A549 (cell line): ENCODE measurements around the gene VSTM2B. TPM values are rescaled to one million over a fixed set of nuclear protein-coding genes. Genes with fewer than 3 reads are reported as not detected.

Experiments
- ATAC-seq, 2 experiments: fragments of 200-7000 bp in 1 of 2; fragments of >200 bp in 1 of 2; cut with Nextera tagmentation in 1 of 2; cut with Tn5 transposase in 1 of 2; 3 replicates each; pipeline versions ENCODE4 v1.8.0 to v1.9.1; 2018 to 2020; ENCODE audit warnings: mild to moderate bottlenecking in 1 of 2, moderate library complexity in 1 of 2
- CTCF ChIA-PET: fragments of 300-600 bp; sonication (Branson Sonifier 250); formaldehyde crosslinking; extraction: SDS; loops from one replicate; lab custom pipeline; 2021; ENCODE audit warnings: antibody characterized with exemption, inconsistent platforms; lab: Yijun Ruan, JAX
- POLR2A ChIA-PET: fragments of 350-600 bp; formaldehyde crosslinking; extraction: SDS; loops from one replicate; lab custom pipeline; 2021; ENCODE audit warnings: antibody characterized with exemption, inconsistent platforms; lab: Yijun Ruan, JAX
- DNase-seq, 2 experiments: peaks; one replicate each; pipeline versions ENCODE4 v3.0.0 to v3.0.0-alpha.2; 2011 to 2016; ENCODE audit warnings: low read depth in 1 of 2, low spot score in 1 of 2
- FAIRE-seq: peaks from 2 replicates; lab custom pipeline; 2011; peaks lifted over from hg19 to GRCh38; lab: Jason Lieb, UNC
- H3K27ac ChIP-seq, 2 experiments: fragments of >200 bp; sonication (Bioruptor Twin); formaldehyde crosslinking; 3 replicates each; pipeline ENCODE4 v1.5.1; 2016 to 2017
- H3K4me1 ChIP-seq: fragments of >200 bp; sonication (Bioruptor Twin); formaldehyde crosslinking; 3 replicates; pipeline ENCODE4 v1.6.1; 2016
- H3K4me2 ChIP-seq: fragments of >200 bp; sonication (Bioruptor Twin); formaldehyde crosslinking; 3 replicates; pipeline ENCODE4 v1.6.1; 2016
- H3K4me3 ChIP-seq: fragments of >200 bp; sonication (Bioruptor Twin); formaldehyde crosslinking; 3 replicates; pipeline ENCODE4 v1.5.1; 2016
- H3K9me3 ChIP-seq: fragments of >200 bp; sonication (Bioruptor Twin); formaldehyde crosslinking; 3 replicates; pipeline ENCODE4 v1.6.1; 2016
- ATOH8 ChIP-seq: fragments of 250-450 bp; sonication (Bioruptor Pico); IDR thresholded peaks from 2 replicates; pipeline ENCODE4 v1.5.0; 2020; ENCODE audit warnings: low read depth, mild to moderate bottlenecking, moderate library complexity
- BCL3 ChIP-seq: fragments of >200 bp; sonication (Bioruptor Twin); formaldehyde crosslinking; IDR thresholded peaks from 3 replicates; pipeline ENCODE4 v1.6.1; 2016
- BHLHE40 ChIP-seq: IDR thresholded peaks from 2 replicates; pipeline ENCODE4 v1.6.1; 2012; ENCODE audit warnings: low read depth, low read length, inconsistent platforms
- CBX8 ChIP-seq: fragments of 200-600 bp; sonication (generic); IDR thresholded peaks from 2 replicates; pipeline ENCODE4 v1.6.1; 2016
- CHD2 ChIP-seq: fragments of 150-350 bp; IDR thresholded peaks from 2 replicates; pipeline ENCODE4 v1.6.1; 2014; ENCODE audit warnings: low read length; ENCODE audit not compliant: partially characterized antibody
- CHD4 ChIP-seq: fragments of 200-600 bp; sonication (generic); IDR thresholded peaks from 2 replicates; pipeline ENCODE4 v1.6.1; 2016; ENCODE audit warnings: antibody characterized with exemption, mild to moderate bottlenecking, borderline replicate concordance
- E2F6 ChIP-seq: IDR thresholded peaks from 2 replicates; pipeline ENCODE4 v1.6.1; 2012; ENCODE audit warnings: low read depth, borderline replicate concordance
- EHMT2 ChIP-seq: fragments of 200-600 bp; sonication (generic); IDR thresholded peaks from 2 replicates; pipeline ENCODE4 v1.6.1; 2016; ENCODE audit warnings: antibody characterized with exemption, low read depth, mild to moderate bottlenecking, moderate library complexity
- GATA3 ChIP-seq: IDR thresholded peaks from 2 replicates; pipeline ENCODE4 v1.6.1; 2012; ENCODE audit warnings: borderline replicate concordance
- HDAC2 ChIP-seq: fragments of 200-600 bp; sonication (generic); IDR thresholded peaks from 2 replicates; pipeline ENCODE4 v1.6.1; 2016
- HOXA7 ChIP-seq: fragments of 250-450 bp; sonication (Bioruptor Pico); IDR thresholded peaks from 2 replicates; pipeline ENCODE4 v1.5.0; 2020; ENCODE audit warnings: mild to moderate bottlenecking, moderate library complexity
- JUNB ChIP-seq: fragments of >200 bp; sonication (Bioruptor Twin); formaldehyde crosslinking; IDR thresholded peaks from 2 replicates; pipeline ENCODE4 v1.6.1; 2016
- KDM1A ChIP-seq: fragments of 200-600 bp; sonication (generic); IDR thresholded peaks from 2 replicates; pipeline ENCODE4 v1.6.1; 2016; ENCODE audit warnings: low read depth, mild to moderate bottlenecking
- MAFK ChIP-seq: fragments of 450-650 bp; IDR thresholded peaks from 2 replicates; pipeline ENCODE4 v1.6.1; 2014; ENCODE audit not compliant: partially characterized antibody
- NR3C1 ChIP-seq: fragments of >200 bp; sonication (Bioruptor Twin); formaldehyde crosslinking; IDR thresholded peaks from 3 replicates; pipeline ENCODE4 v1.6.1; 2017
- PHF8 ChIP-seq: fragments of 200-600 bp; sonication (generic); IDR thresholded peaks from 2 replicates; pipeline ENCODE4 v1.6.1; 2016; ENCODE audit warnings: low read depth, mild to moderate bottlenecking, antibody characterized with exemption, moderate library complexity, borderline replicate concordance
- POLR2A ChIP-seq: IDR thresholded peaks from 2 replicates; pipeline ENCODE4 v1.6.1; 2012; ENCODE audit warnings: mild to moderate bottlenecking, low read length
- POLR2AphosphoS2 ChIP-seq: conservative IDR thresholded peaks from 2 replicates; pipeline ENCODE4 v1.6.1; 2012; ENCODE audit warnings: low read length, improper control_type of control experiment, inconsistent platforms
- RAD21 ChIP-seq, 2 experiments: fragments of >200 bp in 1 of 2; sonication (Bioruptor Twin) in 1 of 2; formaldehyde crosslinking in 1 of 2; IDR thresholded peaks in 1 of 2; conservative IDR thresholded peaks in 1 of 2; 2 replicates in 1 of 2; 3 replicates in 1 of 2; pipeline ENCODE4 v1.6.1; 2012 to 2018; ENCODE audit warnings: inconsistent platforms in 1 of 2
- RARB ChIP-seq: fragments of 250-450 bp; sonication (Bioruptor Pico); IDR thresholded peaks from 2 replicates; pipeline ENCODE4 v1.8.0; 2021; ENCODE audit warnings: mild to moderate bottlenecking, moderate library complexity
- RCOR1 ChIP-seq: fragments of 150-350 bp; IDR thresholded peaks from 2 replicates; pipeline ENCODE4 v1.6.1; 2014; ENCODE audit warnings: antibody characterized with exemption, low read length, low read depth
- REST ChIP-seq: fragments of 200-600 bp; sonication (generic); IDR thresholded peaks from 2 replicates; pipeline ENCODE4 v1.6.1; 2016; ENCODE audit warnings: antibody characterized with exemption, mild to moderate bottlenecking, moderate library complexity
- SMC3 ChIP-seq: fragments of >200 bp; sonication (Bioruptor Twin); formaldehyde crosslinking; IDR thresholded peaks from 3 replicates; pipeline ENCODE4 v1.6.1; 2018; ENCODE audit warnings: inconsistent platforms
- TP53 ChIP-seq: fragments of 250-450 bp; sonication (Bioruptor Pico); IDR thresholded peaks from 2 replicates; pipeline ENCODE4 v1.5.0; 2021; ENCODE audit warnings: mild to moderate bottlenecking, moderate library complexity
- ZFP36 ChIP-seq: fragments of 450-650 bp; IDR thresholded peaks from 2 replicates; pipeline ENCODE4 v1.6.1; 2014; ENCODE audit warnings: borderline replicate concordance; ENCODE audit not compliant: partially characterized antibody
- ZNF302 ChIP-seq: fragments of 250-450 bp; sonication (Bioruptor Pico); IDR thresholded peaks from 2 replicates; pipeline ENCODE4 v1.9.0; 2021; ENCODE audit warnings: inconsistent platforms, mild to moderate bottlenecking, moderate library complexity
- WGBS: methylation state at CpG from one replicate; pipeline ENCODE4 v1.1.6; 2017; ENCODE audit errors: missing lambda C conversion rate; 5-methylcytosine and 5-hydroxymethylcytosine counted together
- polyA plus RNA-seq, 4 experiments: library from polyadenylated mRNA; depleted of rRNA in 3 of 4; stranded (reverse); fragments of >200 nt; fragmentation: RNase III in 1 of 4; extraction: RNeasy Plus Mini Kit Qiagen cat#74134 plus additional on column Dnase treatment in 1 of 4; gene quantifications; 2 replicates in 3 of 4; 3 replicates in 1 of 4; pipeline ENCODE4 v1.2.3, GENCODE V29; 2011 to 2017

The VSTM2B gene
- polyA plus RNA-seq, 2 of the 4 experiments (the other 2 are of a cell fraction), result not detected

GRCh38 chr19:29593869-29594268, 68.1 kb downstream of the VSTM2B start:
- WGBS, result 47% methylated on average over 6 of the region's 6 CpGs
- ChIA-PET CTCF (interaction anchor here (0.7 to 12.4 kb wide), 7 partner anchors 9 to 672 kb away, joined by 3 to 141 read pairs (median 4); partner anchors contain the start of gene POP4), POLR2A (interaction anchor here (1.8 kb wide), 1 partner anchor 12 kb away, joined by 7 read pairs; the partner anchor contains the start of gene POP4)
- Histone ChIP-seq H3K27ac (no peak overlapping the region), H3K4me1 (no peaks in the 10 kb centered on the region), H3K9me3 (peaks cover 6% of the 10 kb centered on the region; the same call in 1 of the 3 replicates), H3K4me2 (no peak overlapping the region), H3K4me3 (no peak overlapping the region)
- no peak for ATAC-seq
- no peak for DNase-seq
- TF ChIP-seq RARB (CRISPR knock-in tag) (no peak), POLR2AphosphoS2 (no peak), POLR2A (no peak), TP53 (no peak), ATOH8 (no peak), CHD4 (no peak), BHLHE40 (no peak), HOXA7 (CRISPR knock-in tag) (no peak), GATA3 (no peak), HDAC2 (no peak), E2F6 (no peak), SMC3 (no peak), NR3C1 (no peak)
- FAIRE-seq, result peak; percentile 94

- FAIRE-seq, result no peak
These were observed 70.4 kb downstream of the VSTM2B start for GRCh38 chr19:29596080-29596727.

More at GRCh38 chr19:29596080-29596727, 70.4 kb downstream of the VSTM2B start:
- ChIA-PET CTCF (interaction anchor here (0.9 to 12.4 kb wide), 10 partner anchors 9 to 1629 kb away, joined by 3 to 141 read pairs (median 4); partner anchors contain the start of gene POP4), POLR2A (interaction anchor here (3.5 kb wide), 1 partner anchor 10 kb away, joined by 33 read pairs; the partner anchor contains the start of gene POP4)
- ATAC-seq (no peak), DNase-seq (no peak)
- Histone ChIP-seq H3K27ac (no peak overlapping the region), H3K4me1 (no peaks in the 10 kb centered on the region), H3K4me2 (no peak overlapping the region), H3K4me3 (no peak overlapping the region), H3K9me3 (no peaks in the 10 kb centered on the region)
- TF ChIP-seq MAFK (no peak), ZNF302 (CRISPR knock-in tag) (no peak), SMC3 (no peak), EHMT2 (no peak), JUNB (no peak), BCL3 (no peak), CHD2 (no peak), REST (no peak), PHF8 (no peak), RCOR1 (no peak), HOXA7 (CRISPR knock-in tag) (no peak), CHD4 (no peak), CBX8 (no peak), RAD21 (conservative IDR thresholded peaks at IDR 0.05 in 1 of 2, IDR thresholded peaks at IDR 0.05 in 1 of 2) (no peak), ZFP36 (no peak), KDM1A (no peak)
- 39% methylated on average over 10 of the region's 10 CpGs for WGBS
